Neural progenitor cell (in vitro differentiated cells): ENCODE results near the gene HDC. TPM values are rescaled to one million over a fixed set of nuclear protein-coding genes. Genes with fewer than 3 reads are reported as not detected.

ENCODE experiments used
- DNase-seq: peaks from one replicate; pipeline ENCODE4 v3.0.0-alpha.2; 2016; ENCODE audit warnings: low spot score
- H2AFZ ChIP-seq: fragments of 200-600 bp; sonication (generic); replicated peaks from 2 replicates; pipeline ENCODE4 v1.6.1; 2016; ENCODE audit warnings: antibody characterized with exemption
- H3F3A ChIP-seq: fragments of 200-600 bp; sonication (generic); 2 replicates; pipeline ENCODE4 v1.6.1; 2016; ENCODE audit warnings: antibody characterized with exemption, low read depth
- H3K27ac ChIP-seq: fragments of 200-600 bp; sonication (generic); 2 replicates; pipeline ENCODE4 v1.5.1; 2016; ENCODE audit warnings: mild to moderate bottlenecking
- H3K27me3 ChIP-seq: fragments of 200-600 bp; sonication (generic); 2 replicates; pipeline ENCODE4 v1.6.1; 2016; ENCODE audit warnings: mild to moderate bottlenecking, moderate library complexity
- H3K36me3 ChIP-seq: fragments of 200-600 bp; sonication (generic); 2 replicates; pipeline ENCODE4 v1.5.1; 2016
- H3K4me1 ChIP-seq: fragments of 200-600 bp; sonication (generic); 2 replicates; pipeline ENCODE4 v1.6.1; 2016; ENCODE audit warnings: mixed run types
- H3K4me2 ChIP-seq: fragments of 200-600 bp; sonication (generic); 2 replicates; pipeline ENCODE4 v1.6.1; 2016
- H3K4me3 ChIP-seq: fragments of 200-600 bp; sonication (generic); 2 replicates; pipeline ENCODE4 v1.5.1; 2016
- H3K79me2 ChIP-seq: fragments of 200-600 bp; sonication (generic); 2 replicates; pipeline ENCODE4 v1.6.1; 2016; ENCODE audit warnings: low read depth
- H3K9ac ChIP-seq: fragments of 200-600 bp; sonication (generic); 2 replicates; pipeline ENCODE4 v1.6.1; 2016
- H3K9me3 ChIP-seq: fragments of 200-600 bp; sonication (generic); 2 replicates; pipeline ENCODE4 v1.5.1; 2016; ENCODE audit warnings: low read depth
- H4K20me1 ChIP-seq: fragments of 200-600 bp; sonication (generic); 2 replicates; pipeline ENCODE4 v1.6.1; 2016; ENCODE audit warnings: low read depth
- H3K27ac Mint-ChIP-seq: 3 replicates; pipeline ENCODE4 v1.8.0; 2021; ENCODE audit warnings: mixed read lengths
- H3K27me3 Mint-ChIP-seq: 2 replicates; pipeline ENCODE4 v1.8.0; 2022; ENCODE audit warnings: low read depth, mild to moderate bottlenecking, inconsistent platforms, moderate library complexity, mixed read lengths; ENCODE audit not compliant: insufficient read depth
- H3K36me3 Mint-ChIP-seq: 3 replicates; pipeline ENCODE4 v1.8.0; 2021; ENCODE audit warnings: mixed read lengths
- H3K4me1 Mint-ChIP-seq: 3 replicates; pipeline ENCODE4 v1.8.0; 2021; ENCODE audit warnings: mixed read lengths
- H3K4me3 Mint-ChIP-seq: 3 replicates; pipeline ENCODE4 v1.8.0; 2021; ENCODE audit warnings: mild to moderate bottlenecking, moderate library complexity, mixed read lengths
- H3K9me3 Mint-ChIP-seq: 3 replicates; pipeline ENCODE4 v1.8.0; 2020; ENCODE audit warnings: mixed read lengths
- CTCF ChIP-seq: fragments of 200-600 bp; sonication (generic); IDR thresholded peaks from 2 replicates; pipeline ENCODE4 v1.5.1; 2017; ENCODE audit warnings: antibody characterized with exemption, mild to moderate bottlenecking
- EZH2 ChIP-seq: fragments of 200-600 bp; sonication (generic); IDR thresholded peaks from 2 replicates; pipeline ENCODE4 v1.6.1; 2017; ENCODE audit warnings: antibody characterized with exemption, mild to moderate bottlenecking, moderate library complexity
- EZH2phosphoT487 ChIP-seq: fragments of 200-600 bp; sonication (generic); IDR thresholded peaks from 2 replicates; pipeline ENCODE4 v1.6.1; 2017; ENCODE audit warnings: antibody characterized with exemption
- total RNA-seq: library from RNA; depleted of rRNA; stranded (reverse); fragments of >200 nt; gene quantifications from 2 replicates; pipeline ENCODE4 v1.2.3, GENCODE V29; 2015; ENCODE audit warnings: low replicate concordance

Gene HDC
- total RNA-seq, 1 donor from 2014 or later: not detected

GRCh38 chr15:50244153-50244552 lies 21.4 kb downstream of the HDC start:
- no peaks in the 10 kb centered on the region for H3K79me2 ChIP-seq
- Mint-ChIP-seq H3K36me3 (no peaks in the 10 kb centered on the region), H3K27me3 (peaks cover 3% of the 10 kb centered on the region), H3K27ac (no peak overlapping the region), H3K9me3 (no peaks in the 10 kb centered on the region), H3K4me3 (no peak overlapping the region), H3K4me1 (no peaks in the 10 kb centered on the region)
- no peaks in the 10 kb centered on the region for H4K20me1 ChIP-seq
- H3K27ac ChIP-seq: no peak overlapping the region
- H3K4me2 ChIP-seq: no peak overlapping the region
- H3K4me3 ChIP-seq: no peak overlapping the region
- no peaks in the 10 kb centered on the region for H3K4me1 ChIP-seq
- no peaks in the 10 kb centered on the region for H3F3A ChIP-seq
- H3K36me3 ChIP-seq: no peaks in the 10 kb centered on the region
- no peak for TF ChIP-seq CTCF
- no peak for TF ChIP-seq EZH2phosphoT487
- TF ChIP-seq EZH2: no peak
- no peak overlapping the region for H3K9ac ChIP-seq
- DNase-seq: no peak
- H2AFZ ChIP-seq: no peak overlapping the region
- H3K27me3 ChIP-seq: no peaks in the 10 kb centered on the region
- no peaks in the 10 kb centered on the region for H3K9me3 ChIP-seq

GRCh38 chr15:50241684-50242450 lies 23.7 kb downstream of the HDC start:
- Histone ChIP-seq H3K4me1 (no peaks in the 10 kb centered on the region), H3K27ac (no peak overlapping the region), H3K9me3 (no peaks in the 10 kb centered on the region), H3K9ac (no peak overlapping the region), H2AFZ (no peak overlapping the region), H3K4me2 (no peak overlapping the region), H3K4me3 (no peak overlapping the region), H3F3A (no peaks in the 10 kb centered on the region), H3K79me2 (no peaks in the 10 kb centered on the region), H3K36me3 (no peaks in the 10 kb centered on the region), H3K27me3 (no peaks in the 10 kb centered on the region), H4K20me1 (no peaks in the 10 kb centered on the region)
- TF ChIP-seq EZH2phosphoT487 (no peak), EZH2 (no peak), CTCF (no peak)
- Mint-ChIP-seq H3K36me3 (no peaks in the 10 kb centered on the region), H3K27me3 (peaks cover 3% of the 10 kb centered on the region), H3K9me3 (no peaks in the 10 kb centered on the region), H3K4me3 (no peak overlapping the region), H3K27ac (no peak overlapping the region), H3K4me1 (no peaks in the 10 kb centered on the region)
- no peak for DNase-seq

GRCh38 chr15:50238255-50238654 lies 27.3 kb downstream of the HDC start:
- Histone ChIP-seq H3K4me1 (no peaks in the 10 kb centered on the region), H3K79me2 (no peaks in the 10 kb centered on the region), H3K4me2 (no peak overlapping the region), H3K36me3 (no peaks in the 10 kb centered on the region), H3K27me3 (no peaks in the 10 kb centered on the region), H3K9me3 (no peaks in the 10 kb centered on the region), H3K4me3 (no peak overlapping the region), H2AFZ (no peak overlapping the region), H4K20me1 (no peaks in the 10 kb centered on the region), H3K27ac (no peak overlapping the region), H3F3A (no peaks in the 10 kb centered on the region), H3K9ac (no peak overlapping the region)
- Mint-ChIP-seq H3K4me3 (no peak overlapping the region), H3K27me3 (peaks cover 4% of the 10 kb centered on the region), H3K9me3 (no peaks in the 10 kb centered on the region), H3K36me3 (no peaks in the 10 kb centered on the region), H3K27ac (no peak overlapping the region), H3K4me1 (peaks cover 3% of the 10 kb centered on the region)
- TF ChIP-seq CTCF (no peak), EZH2 (no peak), EZH2phosphoT487 (no peak)
- DNase-seq: no peak
